Hepatocyte (in vitro differentiated cells): ENCODE results near the gene PLEKHA7. TPM values are rescaled to one million over a fixed set of nuclear protein-coding genes. Genes with fewer than 3 reads are reported as not detected.

Experiments used
- DNase-seq: peaks from one replicate; pipeline ENCODE4 v3.0.0-alpha.2; 2016; ENCODE audit warnings: low spot score
- H2AFZ ChIP-seq: fragments of 200-600 bp; sonication (generic); 2 replicates; pipeline ENCODE4 v1.6.0; 2016; ENCODE audit warnings: antibody characterized with exemption, mild to moderate bottlenecking
- H3K27ac ChIP-seq: fragments of 200-600 bp; sonication (generic); 2 replicates; pipeline ENCODE4 v1.5.1; 2016; ENCODE audit warnings: mild to moderate bottlenecking
- H3K27me3 ChIP-seq: fragments of 200-600 bp; sonication (generic); 2 replicates; pipeline ENCODE4 v1.6.1; 2016
- H3K36me3 ChIP-seq: fragments of 200-600 bp; sonication (generic); replicated peaks from 2 replicates; pipeline ENCODE4 v1.5.1; 2016; ENCODE audit warnings: low read depth; ENCODE audit not compliant: insufficient read depth
- H3K4me1 ChIP-seq: fragments of 200-600 bp; sonication (generic); 2 replicates; pipeline ENCODE4 v1.5.1; 2016; ENCODE audit warnings: mild to moderate bottlenecking, moderate library complexity; ENCODE audit not compliant: insufficient read depth
- H3K4me2 ChIP-seq: fragments of 200-600 bp; sonication (generic); 2 replicates; pipeline ENCODE4 v1.6.0; 2016
- H3K4me3 ChIP-seq: fragments of 200-600 bp; sonication (generic); 2 replicates; pipeline ENCODE4 v1.5.1; 2016; ENCODE audit warnings: mild to moderate bottlenecking
- H3K79me2 ChIP-seq: fragments of 200-600 bp; sonication (generic); 2 replicates; pipeline ENCODE4 v1.6.0; 2017; ENCODE audit warnings: mild to moderate bottlenecking
- H3K9me2 ChIP-seq: fragments of 200-600 bp; sonication (generic); replicated peaks from 2 replicates; pipeline ENCODE4 v1.6.0; 2017; ENCODE audit warnings: mild to moderate bottlenecking; ENCODE audit not compliant: insufficient read depth
- H3K9me3 ChIP-seq: fragments of 200-600 bp; sonication (generic); 2 replicates; pipeline ENCODE4 v1.5.1; 2016; ENCODE audit warnings: low read depth, mild to moderate bottlenecking
- H4K20me1 ChIP-seq: fragments of 200-600 bp; sonication (generic); 2 replicates; pipeline ENCODE4 v1.6.0; 2016; ENCODE audit warnings: mild to moderate bottlenecking; ENCODE audit not compliant: insufficient read depth, poor library complexity, severe bottlenecking
- CTCF ChIP-seq: fragments of 200-600 bp; sonication (generic); IDR thresholded peaks from 2 replicates; pipeline ENCODE4 v1.5.1; 2016; ENCODE audit warnings: antibody characterized with exemption, mild to moderate bottlenecking; ENCODE audit not compliant: poor library complexity
- EZH2 ChIP-seq: fragments of 200-600 bp; sonication (generic); IDR thresholded peaks from 2 replicates; pipeline ENCODE4 v1.6.1; 2016; ENCODE audit warnings: antibody characterized with exemption, mild to moderate bottlenecking, borderline replicate concordance
- EZH2phosphoT487 ChIP-seq: fragments of 200-600 bp; sonication (generic); IDR thresholded peaks from one replicate; pipeline ENCODE4 v1.6.1; 2018; ENCODE audit warnings: antibody characterized with exemption, mild to moderate bottlenecking, low read depth, moderate library complexity; ENCODE audit not compliant: unreplicated experiment, severe bottlenecking
- WGBS: methylation state at CpG from one replicate; pipeline ENCODE4 v1.1.6; 2016; ENCODE audit warnings: low lambda C conversion rate; ENCODE audit errors: missing lambda C conversion rate; 5-methylcytosine and 5-hydroxymethylcytosine counted together
- polyA plus RNA-seq: library from polyadenylated mRNA; unstranded; fragments of >200 nt; fragmentation: Nextera tagmentation; extraction: Ambion mirVana; gene quantifications from 2 replicates; pipeline ENCODE4 v1.2.1, GENCODE V29; 2016
- total RNA-seq: library from RNA; depleted of rRNA; stranded (reverse); fragments of >200 nt; gene quantifications from 2 replicates; pipeline ENCODE4 v1.2.3, GENCODE V29; 2014

PLEKHA7 gene
- total and polyA plus RNA-seq, 2 experiments from 2014 or later: 16.7 to 35.6 TPM

GRCh38 chr11:16928044-16928443 is 86.2 kb downstream of the PLEKHA7 start:
- H3K4me1 ChIP-seq: peaks cover 18% of the 10 kb centered on the region
- TF ChIP-seq EZH2: no peak
- no peak for TF ChIP-seq EZH2phosphoT487
- TF ChIP-seq CTCF: no peak
- WGBS: 94% methylated on average over 4 of the region's 4 CpGs
- no peaks in the 10 kb centered on the region for H4K20me1 ChIP-seq
- H3K9me2 ChIP-seq: no peaks in the 10 kb centered on the region
- H3K9me3 ChIP-seq: no peaks in the 10 kb centered on the region
- H3K4me2 ChIP-seq: no peak overlapping the region
- H3K36me3 ChIP-seq: no peaks in the 10 kb centered on the region
- no peak for DNase-seq
- H3K79me2 ChIP-seq: peaks cover 36% of the 10 kb centered on the region
- H3K27me3 ChIP-seq: peaks cover 9% of the 10 kb centered on the region
- no peak overlapping the region for H3K4me3 ChIP-seq
- H2AFZ ChIP-seq: no peak overlapping the region
- no peak overlapping the region for H3K27ac ChIP-seq

GRCh38 chr11:16926883-16927626 is 87.2 kb downstream of the PLEKHA7 start:
- no peak overlapping the region for H3K4me2 ChIP-seq
- no peaks in the 10 kb centered on the region for H4K20me1 ChIP-seq
- H3K9me3 ChIP-seq: no peaks in the 10 kb centered on the region
- H3K4me1 ChIP-seq: peaks cover 23% of the 10 kb centered on the region
- H3K9me2 ChIP-seq: no peaks in the 10 kb centered on the region
- no peak for TF ChIP-seq EZH2
- no peak for TF ChIP-seq CTCF
- TF ChIP-seq EZH2phosphoT487: no peak
- 73% methylated on average over 9 of the region's 9 CpGs for WGBS
- no peak overlapping the region for H3K27ac ChIP-seq
- no peak for DNase-seq
- no peak overlapping the region for H3K4me3 ChIP-seq
- H3K36me3 ChIP-seq: no peaks in the 10 kb centered on the region
- H3K79me2 ChIP-seq: peaks cover 46% of the 10 kb centered on the region
- H3K27me3 ChIP-seq: peaks cover 9% of the 10 kb centered on the region
- no peak overlapping the region for H2AFZ ChIP-seq

- H3K79me2 ChIP-seq: peaks cover 46% of the 10 kb centered on the region
- H3K4me3 ChIP-seq: peak overlapping the region; percentile 32
- H4K20me1 ChIP-seq: no peaks in the 10 kb centered on the region
- H3K36me3 ChIP-seq: no peaks in the 10 kb centered on the region
- H3K4me1 ChIP-seq: peaks cover 24% of the 10 kb centered on the region
- TF ChIP-seq CTCF: no peak
- no peaks in the 10 kb centered on the region for H3K9me2 ChIP-seq
- H3K27ac ChIP-seq: peak overlapping the region; percentile 96
- no peaks in the 10 kb centered on the region for H3K9me3 ChIP-seq
- peak overlapping the region; percentile 33 for H2AFZ ChIP-seq
- WGBS: 1% methylated on average over 42 of the region's 52 CpGs
- peak; percentile 80 for DNase-seq
- peak overlapping the region; percentile 99 for H3K4me2 ChIP-seq
- H3K27me3 ChIP-seq: peaks cover 9% of the 10 kb centered on the region
These were observed 88.6 kb downstream of the PLEKHA7 start for GRCh38 chr11:16925561-16926065.
